Measurements from ENCODE around the gene HGFAC. TPM values are rescaled to one million over a fixed set of nuclear protein-coding genes. Genes with fewer than 3 reads are reported as not detected.
"Not testable (repeated sequence)": the region's sequence is repeated elsewhere in the genome, so short reads cannot be mapped to it uniquely, and the experiment has no call there.

Gene HGFAC
- polyA plus RNA-seq, 1 donor = 3.0 TPM

DNA sequence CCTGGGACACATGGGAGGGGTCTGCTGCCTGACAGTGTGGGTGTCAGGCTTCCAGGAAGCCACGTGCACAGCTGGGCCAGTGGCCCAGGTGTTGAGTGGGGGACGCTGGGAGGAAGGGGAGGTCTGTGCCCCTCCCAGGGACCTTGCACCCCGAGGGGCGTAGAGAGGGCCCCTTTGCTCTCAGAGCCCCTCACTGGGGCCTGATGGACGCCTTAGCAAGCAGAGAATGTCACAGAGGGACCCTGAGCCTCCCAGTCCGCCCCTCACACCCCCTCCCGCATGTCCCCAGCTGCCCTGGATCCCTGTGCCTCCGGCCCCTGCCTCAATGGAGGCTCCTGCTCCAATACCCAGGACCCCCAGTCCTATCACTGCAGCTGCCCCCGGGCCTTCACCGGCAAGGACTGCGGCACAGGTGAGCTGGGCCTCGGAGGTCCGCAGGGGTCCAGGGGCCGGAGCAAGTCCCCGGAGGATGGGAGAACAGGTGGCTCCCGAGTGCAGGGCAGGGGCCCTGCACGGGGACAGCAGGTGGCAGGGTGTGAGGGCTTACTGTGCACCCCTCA, 2.1 kb downstream of the HGFAC start:
- DNase-seq = no peak

DNA sequence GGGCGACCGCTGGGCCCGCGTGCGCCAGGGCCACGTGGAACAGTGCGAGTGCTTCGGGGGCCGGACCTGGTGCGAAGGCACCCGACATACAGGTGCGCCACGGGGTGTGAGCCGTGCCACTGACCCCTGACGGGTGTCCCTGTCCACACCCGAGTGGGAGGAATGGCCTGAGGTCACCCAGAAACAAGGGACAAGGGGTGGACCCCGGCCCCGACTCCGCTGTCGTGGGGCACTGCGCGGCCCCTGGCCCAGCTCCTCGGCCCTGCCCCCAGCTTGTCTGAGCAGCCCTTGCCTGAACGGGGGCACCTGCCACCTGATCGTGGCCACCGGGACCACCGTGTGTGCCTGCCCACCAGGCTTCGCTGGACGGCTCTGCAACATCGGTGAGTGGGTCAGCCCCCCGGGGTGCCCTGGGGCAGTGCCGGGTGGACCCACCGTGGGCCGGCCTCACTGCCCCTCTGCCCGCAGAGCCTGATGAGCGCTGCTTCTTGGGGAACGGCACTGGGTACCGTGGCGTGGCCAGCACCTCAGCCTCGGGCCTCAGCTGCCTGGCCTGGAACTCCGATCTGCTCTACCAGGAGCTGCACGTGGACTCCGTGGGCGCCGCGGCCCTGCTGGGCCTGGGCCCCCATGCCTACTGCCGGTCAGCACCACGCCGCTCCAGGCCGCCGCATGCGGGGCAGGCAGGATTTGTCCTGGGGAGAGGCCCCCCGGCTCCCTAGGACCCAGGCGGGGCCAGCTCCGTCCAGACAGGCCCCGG, 2.8 kb downstream of the HGFAC start:
- no peak for DNase-seq

DNA sequence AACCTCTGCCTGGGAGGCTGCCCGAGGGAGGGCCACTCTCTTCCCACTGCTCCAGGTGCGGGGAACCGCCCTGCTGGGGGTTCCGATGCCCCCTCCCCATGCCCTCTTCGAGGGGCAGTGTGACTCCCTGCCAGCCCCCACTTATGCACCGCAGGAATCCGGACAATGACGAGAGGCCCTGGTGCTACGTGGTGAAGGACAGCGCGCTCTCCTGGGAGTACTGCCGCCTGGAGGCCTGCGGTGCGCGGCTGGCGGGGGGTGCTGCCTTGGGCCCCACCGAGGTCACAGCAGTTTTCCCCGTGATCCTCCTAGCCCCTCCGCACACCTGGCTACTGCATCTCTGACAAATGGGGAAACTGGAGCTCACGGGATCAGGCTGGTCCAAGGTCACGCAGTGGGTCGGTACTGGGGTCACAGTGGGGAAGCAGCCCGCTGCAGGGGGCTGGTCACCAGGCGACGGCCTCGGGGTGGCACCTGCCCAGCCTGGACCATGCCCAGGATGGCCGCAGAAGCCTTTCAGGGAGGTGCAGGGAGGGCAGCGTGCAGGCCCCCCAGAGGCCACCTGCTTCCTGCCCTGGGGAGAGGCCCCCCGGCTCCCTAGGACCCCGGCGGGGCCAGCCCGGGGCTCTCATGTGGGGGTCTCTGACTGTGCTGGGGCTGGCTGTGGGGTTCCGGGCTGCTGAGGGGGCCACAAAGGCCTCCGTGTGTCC, 3.5 kb downstream of the HGFAC start:
- DNase-seq = no peak

DNA sequence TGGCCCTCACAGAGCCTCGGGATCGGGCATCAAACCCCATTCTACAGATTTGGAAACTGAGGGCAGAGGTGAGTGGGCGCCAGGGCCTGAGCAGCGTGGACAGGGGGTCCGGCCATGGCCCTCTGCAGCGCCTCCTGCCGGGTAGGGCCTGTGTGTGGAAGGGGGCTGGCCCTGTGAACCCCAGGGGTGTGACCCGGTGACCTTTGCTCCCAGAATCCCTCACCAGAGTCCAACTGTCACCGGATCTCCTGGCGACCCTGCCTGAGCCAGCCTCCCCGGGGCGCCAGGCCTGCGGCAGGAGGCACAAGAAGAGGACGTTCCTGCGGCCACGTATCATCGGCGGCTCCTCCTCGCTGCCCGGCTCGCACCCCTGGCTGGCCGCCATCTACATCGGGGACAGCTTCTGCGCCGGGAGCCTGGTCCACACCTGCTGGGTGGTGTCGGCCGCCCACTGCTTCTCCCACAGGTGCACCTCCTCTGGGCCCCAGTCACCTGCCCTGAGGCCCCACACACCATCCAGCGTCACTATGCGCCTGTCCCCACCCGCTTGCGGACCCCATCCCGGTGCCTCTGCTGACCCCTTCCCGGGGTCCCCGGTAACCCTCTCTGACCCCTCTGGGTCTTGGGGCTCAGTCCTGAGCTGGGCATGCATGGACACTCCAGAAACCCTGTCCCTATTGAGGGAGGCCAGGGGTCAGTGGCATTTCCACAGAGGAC, 4.2 kb downstream of the HGFAC start:
- DNase-seq = no peak

DNA sequence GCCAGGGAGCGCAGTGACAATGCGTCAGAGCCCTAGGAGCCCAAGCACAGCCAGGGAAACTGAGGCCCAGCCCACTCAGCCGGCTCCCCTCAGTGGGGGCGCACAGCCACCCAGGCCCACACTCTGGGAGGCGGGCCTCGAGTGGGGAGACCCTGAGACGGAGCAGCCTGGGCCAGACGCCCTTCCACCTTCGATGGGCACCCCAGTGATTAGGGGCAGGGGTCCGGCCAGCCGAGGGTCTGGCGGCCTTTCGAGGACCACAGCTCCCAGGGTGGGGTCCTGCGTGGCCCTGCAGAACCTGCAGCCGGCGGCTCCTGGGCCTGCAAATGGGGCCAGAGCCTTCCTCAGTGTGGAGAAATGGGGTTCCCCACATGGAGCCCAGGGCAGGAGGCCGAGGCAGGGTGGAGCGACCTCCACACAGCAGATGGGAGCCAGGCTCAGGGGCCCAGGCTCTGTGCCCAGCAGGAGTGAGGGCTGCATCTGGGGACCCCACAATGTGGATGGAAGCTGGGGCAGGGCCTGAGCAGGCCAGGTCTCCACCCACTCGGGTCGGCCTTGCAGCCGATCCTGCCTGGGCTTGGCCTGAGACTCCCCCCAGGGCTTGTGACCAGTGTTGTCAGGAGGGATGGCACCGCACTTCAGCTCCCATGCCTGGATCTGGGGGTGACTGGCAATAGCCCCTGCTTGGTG, 5.0 kb downstream of the HGFAC start:
- DNase-seq = no peak

DNA sequence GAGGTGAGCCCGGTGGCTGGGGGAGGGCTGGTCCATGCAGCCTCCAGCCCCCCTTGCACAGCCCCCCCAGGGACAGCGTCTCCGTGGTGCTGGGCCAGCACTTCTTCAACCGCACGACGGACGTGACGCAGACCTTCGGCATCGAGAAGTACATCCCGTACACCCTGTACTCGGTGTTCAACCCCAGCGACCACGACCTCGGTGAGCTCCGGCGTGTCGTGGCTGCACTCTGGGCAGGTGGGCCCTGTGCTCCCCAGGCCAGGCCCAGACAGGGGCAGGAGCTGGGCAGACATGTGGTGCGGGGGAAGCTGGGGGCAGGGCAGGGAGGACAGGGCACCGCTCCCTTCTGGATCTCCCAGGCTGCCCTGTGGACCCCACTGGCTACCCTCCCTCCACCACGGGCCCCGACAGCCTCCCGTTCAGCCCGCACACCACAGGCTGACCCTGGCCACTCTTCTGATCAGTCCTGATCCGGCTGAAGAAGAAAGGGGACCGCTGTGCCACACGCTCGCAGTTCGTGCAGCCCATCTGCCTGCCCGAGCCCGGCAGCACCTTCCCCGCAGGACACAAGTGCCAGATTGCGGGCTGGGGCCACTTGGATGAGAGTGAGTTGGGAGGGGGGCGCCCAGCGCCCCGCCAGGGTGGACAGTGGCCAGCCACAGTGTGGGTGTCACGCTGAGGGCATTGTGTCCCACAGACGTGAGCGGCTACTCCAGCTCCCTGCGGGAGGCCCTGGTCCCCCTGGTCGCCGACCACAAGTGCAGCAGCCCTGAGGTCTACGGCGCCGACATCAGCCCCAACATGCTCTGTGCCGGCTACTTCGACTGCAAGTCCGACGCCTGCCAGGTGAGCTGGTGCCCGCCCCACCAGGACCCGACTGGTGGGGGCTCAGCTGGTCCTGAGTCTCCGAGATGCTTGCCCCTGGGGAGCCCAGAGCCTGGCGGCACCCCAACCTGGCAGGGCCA, 5.9 kb downstream of the HGFAC start:
- no peak for DNase-seq

- DNase-seq = no peak
Observed at GRCh38 chr4:3449047-3449573, 7.3 kb downstream of the HGFAC start.

DNA sequence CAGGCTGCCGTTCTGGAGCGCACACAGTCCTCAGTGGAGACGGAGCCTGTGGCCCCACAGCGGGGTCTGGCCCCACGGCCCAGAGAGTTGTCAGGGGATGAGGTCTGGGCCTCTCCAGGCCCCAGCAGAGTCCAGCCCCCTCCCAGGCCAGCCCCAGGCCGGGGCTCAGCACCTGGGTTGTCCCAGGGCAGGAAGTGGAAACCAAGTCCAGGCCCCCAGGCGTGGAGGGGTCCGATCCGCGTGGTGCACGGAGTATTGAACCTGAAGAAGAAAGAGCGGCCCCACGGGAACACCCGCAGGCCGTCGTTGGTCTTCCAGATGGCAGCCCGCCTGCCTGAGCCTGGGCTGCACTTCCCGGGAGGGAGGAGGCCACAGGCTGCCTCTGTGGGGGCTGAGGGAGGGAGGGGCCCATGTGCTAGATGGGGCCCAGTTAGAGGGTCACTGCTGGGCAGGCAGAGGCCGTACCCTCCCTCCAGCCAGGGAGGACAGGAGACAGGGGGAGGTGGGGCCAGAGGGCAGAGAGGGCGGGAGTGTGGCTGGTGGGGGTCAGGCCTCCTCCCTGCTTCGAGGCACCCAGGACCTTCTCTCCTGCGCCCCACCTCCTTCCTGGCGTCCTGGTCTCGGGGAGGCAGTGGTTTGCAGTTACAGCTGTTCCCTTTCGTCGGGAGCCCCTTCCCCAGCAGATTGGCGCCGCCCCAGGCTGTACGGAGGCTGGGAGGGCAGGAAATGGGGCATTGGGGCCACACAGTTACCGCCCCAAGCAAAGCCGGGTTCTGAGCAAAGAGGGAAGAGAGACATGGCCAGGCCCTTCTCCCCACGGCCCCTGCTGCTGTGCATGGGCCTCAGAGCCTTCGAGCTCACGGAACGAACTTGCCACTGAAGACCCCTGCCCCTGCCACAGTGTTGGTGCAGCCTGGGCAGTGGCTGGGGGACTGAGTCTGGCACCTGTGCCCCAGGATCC, 8.1 kb downstream of the HGFAC start:
- DNase-seq = no peak

DNA sequence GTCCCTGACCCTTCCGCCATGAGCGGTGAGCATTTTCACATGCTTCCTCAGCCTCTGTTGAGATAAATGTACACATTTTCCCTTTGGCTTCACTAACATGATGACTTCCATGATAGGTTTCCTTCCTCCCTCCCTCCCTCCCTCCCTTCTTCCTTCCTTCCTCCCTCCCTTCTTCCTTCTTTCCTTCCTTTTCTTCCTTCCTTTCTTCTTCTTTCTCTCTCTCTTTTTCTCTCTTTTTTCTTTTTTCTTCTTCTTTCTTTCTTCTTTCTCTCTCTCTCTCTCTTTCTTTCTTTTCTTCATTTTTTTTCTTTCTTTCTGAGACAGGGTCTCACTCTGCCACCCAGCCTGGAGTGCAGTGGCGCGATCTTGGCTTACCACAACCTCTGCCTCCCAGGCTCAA, 8.9 kb downstream of the HGFAC start:
- no peak for DNase-seq

GRCh38 chr4:3451956-3452355, 10.2 kb downstream of the HGFAC start:
- DNase-seq = no peak

- no peak for DNase-seq
Observed at GRCh38 chr4:3452376-3452775, 10.6 kb downstream of the HGFAC start.

- not testable (repeated sequence) for DNase-seq
Observed at GRCh38 chr4:3455596-3455995, 13.8 kb downstream of the HGFAC start.

DNA sequence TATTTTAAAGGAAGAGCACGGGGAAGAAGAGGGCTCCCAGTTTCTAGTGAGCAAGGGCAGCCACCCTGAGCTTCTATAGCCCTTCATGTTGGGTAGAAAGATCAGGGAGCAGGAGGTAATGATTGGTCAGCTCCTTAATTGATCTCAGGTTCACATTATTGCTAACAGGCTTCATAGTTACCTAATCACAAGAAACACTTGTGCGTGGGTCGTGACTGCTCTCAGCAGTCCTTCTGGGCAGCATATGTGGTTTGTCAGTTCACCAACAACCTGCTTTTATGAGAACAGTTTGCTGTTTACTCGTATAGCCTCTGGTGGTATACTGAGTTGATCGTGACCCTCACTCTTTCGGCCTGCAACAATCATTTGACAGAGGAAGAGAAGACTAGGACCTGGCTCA, 16.6 kb downstream of the HGFAC start:
- no peak for DNase-seq

DNA sequence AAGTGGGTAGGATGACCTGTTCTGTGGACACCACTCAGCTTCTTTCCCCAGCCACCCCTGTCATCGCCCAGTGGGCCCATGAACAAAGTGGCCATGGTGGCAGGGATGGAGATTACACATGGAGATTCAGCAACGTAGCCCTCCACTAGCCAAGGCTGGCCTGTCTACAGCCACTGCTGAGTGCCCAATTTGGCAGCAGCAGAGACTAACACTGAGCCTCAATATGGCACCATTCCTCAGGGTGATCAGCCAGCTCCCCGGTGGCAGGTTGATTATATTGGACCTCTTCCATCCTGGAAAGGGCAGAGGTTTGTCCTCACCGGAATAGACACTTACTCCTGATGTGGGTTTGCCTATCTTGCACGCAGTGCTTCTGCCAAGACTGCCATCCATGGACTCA, 17.4 kb downstream of the HGFAC start:
- not testable (repeated sequence) for DNase-seq

DNA sequence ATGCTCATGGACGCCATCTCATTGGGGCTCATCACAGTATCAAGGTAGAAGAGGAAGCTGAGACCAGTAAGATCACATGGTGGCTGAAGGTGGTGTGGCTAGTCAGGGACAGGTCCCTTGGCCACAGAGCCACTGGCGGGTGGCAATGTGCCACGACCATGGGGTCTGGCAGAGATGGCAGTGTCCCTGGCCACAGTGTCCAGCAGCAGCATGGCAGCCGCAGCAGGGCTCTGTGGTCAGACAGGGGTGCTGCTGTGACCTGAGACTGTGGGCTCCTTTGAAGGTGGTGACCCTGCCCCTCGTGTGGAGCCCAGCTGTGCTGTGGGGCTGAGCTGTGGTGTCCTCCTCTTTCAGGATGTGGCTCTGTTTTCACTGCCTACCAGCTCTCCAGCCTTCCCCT, 19.2 kb downstream of the HGFAC start:
- no peak for DNase-seq

- no peak for DNase-seq
Observed at GRCh38 chr4:3461515-3462291, 19.9 kb downstream of the HGFAC start.

GRCh38 chr4:3462321-3462789, 20.6 kb downstream of the HGFAC start:
- DNase-seq = no peak

GRCh38 chr4:3462790-3463415, 21.1 kb downstream of the HGFAC start, which contains the start of gene DOK7:
DOK7 (plus strand) TSS chr4:3463306; CDS start chr4:3463376, 70 bp downstream.
- DNase-seq = no peak

All from hindlimb muscle (tissue), 1 donor.